K562 (cell line): ENCODE results near the gene EEF2K. TPM values are rescaled to one million over a fixed set of nuclear protein-coding genes. Genes with fewer than 3 reads are reported as not detected.

Experiments
- ARID1B ChIP-seq: fragments of 450-650 bp; IDR thresholded peaks from 2 replicates; pipeline ENCODE4 v1.6.1; 2016; ENCODE audit warnings: antibody characterized with exemption, mild to moderate bottlenecking, inconsistent platforms
- CSDE1 ChIP-seq, 2 experiments: fragments of 450-650 bp; IDR thresholded peaks; 2 replicates each; pipeline ENCODE4 v1.6.1; 2016; ENCODE audit warnings: mild to moderate bottlenecking in 1 of 2
- DMBX1 ChIP-seq: fragments of 250-450 bp; sonication (Bioruptor Pico); IDR thresholded peaks from 2 replicates; pipeline ENCODE4 v1.8.0; 2022; ENCODE audit warnings: inconsistent platforms, mild to moderate bottlenecking, moderate library complexity, borderline replicate concordance
- ELF1 ChIP-seq: fragments of 200-800 bp; sonication (Bioruptor generic); IDR thresholded peaks from 2 replicates; pipeline ENCODE4 v1.6.1; 2016; ENCODE audit warnings: missing genetic modification characterization, missing compliant biosample characterization
- FOXK1 ChIP-seq: sonication (generic); formaldehyde crosslinking; IDR thresholded peaks from 2 replicates; pipeline ENCODE4 v1.8.0; 2022; ENCODE audit warnings: missing genetic modification reagents, mild to moderate bottlenecking, borderline replicate concordance
- GATA2 ChIP-seq: sonication (generic); formaldehyde crosslinking; IDR thresholded peaks from 2 replicates; pipeline ENCODE4 v1.4.0; 2020; ENCODE audit warnings: mild to moderate bottlenecking, missing genetic modification reagents
- L3MBTL2 ChIP-seq: fragments of 450-650 bp; IDR thresholded peaks from 2 replicates; pipeline ENCODE4 v1.6.1; 2016; ENCODE audit warnings: mild to moderate bottlenecking, moderate library complexity
- NBN ChIP-seq: fragments of 450-650 bp; IDR thresholded peaks from 2 replicates; pipeline ENCODE4 v1.6.1; 2016; ENCODE audit warnings: low read depth, mild to moderate bottlenecking
- POLR2A ChIP-seq: fragments of 450-650 bp; conservative IDR thresholded peaks from 2 replicates; pipeline ENCODE4 v1.6.1; 2016
- PURB ChIP-seq: sonication (generic); formaldehyde crosslinking; IDR thresholded peaks from 2 replicates; pipeline ENCODE4 v1.9.0; 2021; ENCODE audit warnings: low read depth, mild to moderate bottlenecking, missing genetic modification reagents
- RBM34 ChIP-seq: fragments of 200-400 bp; formaldehyde crosslinking; IDR thresholded peaks from 2 replicates; pipeline ENCODE4 v1.6.1; 2018; ENCODE audit warnings: low read length, borderline replicate concordance; ENCODE audit not compliant: insufficient read depth
- SRSF1 ChIP-seq: fragments of 200-400 bp; formaldehyde crosslinking; IDR thresholded peaks from 2 replicates; pipeline ENCODE4 v1.6.1; 2017; ENCODE audit warnings: mild to moderate bottlenecking, low read depth, low read length, moderate library complexity
- TGIF2 ChIP-seq: sonication (generic); formaldehyde crosslinking; IDR thresholded peaks from 2 replicates; pipeline ENCODE4 v1.8.1; 2022; ENCODE audit warnings: mild to moderate bottlenecking, missing genetic modification reagents, moderate library complexity
- ZC3H4 ChIP-seq: sonication (generic); formaldehyde crosslinking; IDR thresholded peaks from 2 replicates; pipeline ENCODE4 v1.9.0; 2021; ENCODE audit warnings: missing genetic modification reagents, borderline replicate concordance
- ZNF253 ChIP-seq: fragments of 250-450 bp; sonication (Bioruptor Pico); conservative IDR thresholded peaks from 2 replicates; pipeline ENCODE4 v1.6.1; 2021; ENCODE audit warnings: mild to moderate bottlenecking
- ZNF395 ChIP-seq: fragments of 200-800 bp; sonication (Bioruptor generic); IDR thresholded peaks from 2 replicates; pipeline ENCODE4 v1.6.1; 2017; ENCODE audit warnings: missing genetic modification characterization, missing compliant biosample characterization
- ZNF551 ChIP-seq: fragments of 250-450 bp; sonication (Bioruptor Pico); IDR thresholded peaks from 2 replicates; pipeline ENCODE4 v1.5.0; 2021; ENCODE audit warnings: mild to moderate bottlenecking, moderate library complexity
- ZNF57 ChIP-seq: fragments of 450-650 bp; formaldehyde crosslinking; IDR thresholded peaks from 2 replicates; pipeline ENCODE4 v1.4.0; 2020; ENCODE audit warnings: mild to moderate bottlenecking, moderate library complexity
- ZNF77 ChIP-seq: fragments of 250-450 bp; sonication (Bioruptor Pico); IDR thresholded peaks from 2 replicates; pipeline ENCODE4 v1.5.0; 2020
- polyA plus RNA-seq, 8 experiments: library from polyadenylated mRNA; depleted of rRNA in 4 of 8; stranded (reverse) in 5 of 8; unstranded in 3 of 8; fragments of >200 nt; fragmentation: Nextera tagmentation in 2 of 8; fragmentation: Illumina TruSeq in 1 of 8; extraction: Ambion mirVana in 2 of 8; extraction: Trizol in 1 of 8; gene quantifications; 2 replicates each; pipeline versions ENCODE4 v1.2.1 to v1.2.3, GENCODE V29; 2011 to 2014; ENCODE audit warnings: inconsistent platforms in 1 of 8, missing spikeins in 1 of 8
- total RNA-seq, 7 experiments: library from RNA; depleted of rRNA in 6 of 7; stranded (reverse); fragments of >200 nt in 6 of 7; fragmentation: Illumina TruSeq in 2 of 7; extraction: Trizol in 2 of 7; gene quantifications; 2 replicates each; pipeline versions ENCODE4 v1.2.1 to v1.2.3, GENCODE V29; 2011 to 2021; ENCODE audit warnings: low replicate concordance in 1 of 7
- TF ChIP-seq, protein P1 (sequence below): fragments of 250-450 bp; sonication (Bioruptor Pico); IDR thresholded peaks from 2 replicates; pipeline ENCODE4 v1.4.0; 2020; ENCODE audit warnings: mild to moderate bottlenecking, moderate library complexity
- TF ChIP-seq, protein P2 (sequence below): sonication (generic); formaldehyde crosslinking; IDR thresholded peaks from 2 replicates; pipeline ENCODE4 v1.8.0; 2022; ENCODE audit warnings: mild to moderate bottlenecking, missing genetic modification reagents

The EEF2K gene
- total and polyA plus RNA-seq, 9 of the 15 experiments (the other 6 are each of a cell fraction or from before 2014, with no cell fraction given): 3.0 to 35.2 (median 12.2) TPM

DNA sequence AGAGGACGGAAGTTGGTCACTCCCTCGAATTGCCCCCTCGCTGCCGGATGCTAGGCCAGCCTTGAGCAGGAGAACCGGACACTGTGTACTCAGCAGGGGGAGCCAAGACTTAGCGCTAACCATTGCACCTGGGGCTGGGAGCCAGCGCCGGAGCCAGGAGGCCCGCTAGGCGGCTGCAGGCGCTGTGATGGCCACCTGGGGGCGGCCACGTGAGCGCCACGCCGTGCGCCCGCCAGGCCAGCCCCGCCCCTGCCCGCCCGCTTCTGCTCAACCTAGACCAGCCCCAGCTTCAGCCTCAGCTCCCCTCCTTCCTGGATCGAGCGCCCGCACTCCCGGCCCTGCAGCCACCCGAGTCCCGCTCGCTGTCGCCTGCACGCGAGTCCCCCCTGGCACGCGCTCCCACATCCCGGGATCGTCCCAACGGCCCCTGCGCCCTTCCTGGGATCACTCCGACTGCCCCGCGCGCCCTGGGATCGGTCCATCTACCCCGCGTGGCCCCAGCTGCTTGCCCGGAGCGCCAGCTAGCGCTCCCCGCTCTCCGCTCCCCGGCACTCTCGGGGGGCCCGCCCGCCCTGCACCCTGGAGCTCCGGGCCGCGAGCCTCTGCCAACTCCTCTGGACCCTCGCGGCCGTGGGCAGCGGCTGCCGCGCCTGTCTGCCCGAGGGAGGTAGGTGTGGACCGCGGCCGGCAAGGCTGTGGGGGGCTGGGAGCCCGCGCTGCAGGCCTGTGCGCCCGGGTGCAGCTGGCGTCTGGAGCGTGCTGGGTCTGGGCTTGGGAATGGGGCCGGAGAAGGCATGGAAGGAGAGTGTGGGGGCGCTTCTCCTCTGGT is at the start of gene EEF2K (continued):
- no peak for TF ChIP-seq CSDE1 (IDR thresholded peaks at IDR 0.05)
- 0 out of 2 replicates have a peak, but pooled peaks have one; percentile 94 for TF ChIP-seq RBM34
- TF ChIP-seq DMBX1 (CRISPR knock-in tag): peak; percentile 77
- 0 out of 2 replicates have a peak, but pooled peaks have one; percentile 61 for TF ChIP-seq NBN
- TF ChIP-seq FOXK1 (CRISPR knock-in tag): 0 out of 2 replicates have a peak, but pooled peaks have one; percentile 83
- TF ChIP-seq, protein P1, sequence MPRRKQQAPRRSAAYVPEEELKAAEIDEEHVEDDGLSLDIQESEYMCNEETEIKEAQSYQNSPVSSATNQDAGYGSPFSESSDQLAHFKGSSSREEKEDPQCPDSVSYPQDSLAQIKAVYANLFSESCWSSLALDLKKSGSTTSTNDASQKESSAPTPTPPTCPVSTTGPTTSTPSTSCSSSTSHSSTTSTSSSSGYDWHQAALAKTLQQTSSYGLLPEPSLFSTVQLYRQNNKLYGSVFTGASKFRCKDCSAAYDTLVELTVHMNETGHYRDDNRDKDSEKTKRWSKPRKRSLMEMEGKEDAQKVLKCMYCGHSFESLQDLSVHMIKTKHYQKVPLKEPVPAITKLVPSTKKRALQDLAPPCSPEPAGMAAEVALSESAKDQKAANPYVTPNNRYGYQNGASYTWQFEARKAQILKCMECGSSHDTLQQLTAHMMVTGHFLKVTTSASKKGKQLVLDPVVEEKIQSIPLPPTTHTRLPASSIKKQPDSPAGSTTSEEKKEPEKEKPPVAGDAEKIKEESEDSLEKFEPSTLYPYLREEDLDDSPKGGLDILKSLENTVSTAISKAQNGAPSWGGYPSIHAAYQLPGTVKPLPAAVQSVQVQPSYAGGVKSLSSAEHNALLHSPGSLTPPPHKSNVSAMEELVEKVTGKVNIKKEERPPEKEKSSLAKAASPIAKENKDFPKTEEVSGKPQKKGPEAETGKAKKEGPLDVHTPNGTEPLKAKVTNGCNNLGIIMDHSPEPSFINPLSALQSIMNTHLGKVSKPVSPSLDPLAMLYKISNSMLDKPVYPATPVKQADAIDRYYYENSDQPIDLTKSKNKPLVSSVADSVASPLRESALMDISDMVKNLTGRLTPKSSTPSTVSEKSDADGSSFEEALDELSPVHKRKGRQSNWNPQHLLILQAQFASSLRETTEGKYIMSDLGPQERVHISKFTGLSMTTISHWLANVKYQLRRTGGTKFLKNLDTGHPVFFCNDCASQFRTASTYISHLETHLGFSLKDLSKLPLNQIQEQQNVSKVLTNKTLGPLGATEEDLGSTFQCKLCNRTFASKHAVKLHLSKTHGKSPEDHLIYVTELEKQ (CRISPR knock-in tag): no peak
- peak; percentile 53 for TF ChIP-seq ELF1 (tag)
- no peak for TF ChIP-seq GATA2
- TF ChIP-seq, protein P2, sequence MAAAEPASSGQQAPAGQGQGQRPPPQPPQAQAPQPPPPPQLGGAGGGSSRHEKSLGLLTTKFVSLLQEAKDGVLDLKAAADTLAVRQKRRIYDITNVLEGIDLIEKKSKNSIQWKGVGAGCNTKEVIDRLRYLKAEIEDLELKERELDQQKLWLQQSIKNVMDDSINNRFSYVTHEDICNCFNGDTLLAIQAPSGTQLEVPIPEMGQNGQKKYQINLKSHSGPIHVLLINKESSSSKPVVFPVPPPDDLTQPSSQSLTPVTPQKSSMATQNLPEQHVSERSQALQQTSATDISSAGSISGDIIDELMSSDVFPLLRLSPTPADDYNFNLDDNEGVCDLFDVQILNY (CRISPR knock-in tag): peak; percentile 32; the same call in 1 of the 2 replicates
- peak; percentile 74 for TF ChIP-seq TGIF2
- TF ChIP-seq ZNF551: no peak
- TF ChIP-seq POLR2A: no peak
- TF ChIP-seq ZNF77 (CRISPR knock-in tag): no peak
- peak; percentile 96 for TF ChIP-seq L3MBTL2
- no peak for TF ChIP-seq ZNF57
- TF ChIP-seq ARID1B: peak; percentile 61; the same call in 1 of the 2 replicates
- peak; percentile 72 for TF ChIP-seq ZNF395 (CRISPR knock-in tag)
- TF ChIP-seq SRSF1: no peak
- TF ChIP-seq ZNF253 (CRISPR knock-in tag): no peak
- TF ChIP-seq ZC3H4: no peak; the same call in 1 of the 2 replicates
- TF ChIP-seq PURB (CRISPR knock-in tag): no peak
